Ascending aorta (tissue), 2 donors: Measurements from ENCODE around the gene ATG101. TPM values are rescaled to one million over a fixed set of nuclear protein-coding genes. Genes with fewer than 3 reads are reported as not detected.
A peak's percentile ranks its signal among the peaks of the same experiment; 100 is the strongest.

Experiments
- DNase-seq, 2 donors: peaks; one replicate each; pipeline ENCODE4 v3.0.0-alpha.2; 2019; ENCODE audit warnings: low spot score in 2 of 2
- H3K27ac ChIP-seq, 2 donors: fragments of 200-600 bp; sonication (generic); one replicate each; pipeline ENCODE4 v1.5.1; 2016 to 2017; ENCODE audit warnings: mild to moderate bottlenecking in 1 of 2
- H3K27me3 ChIP-seq: fragments of 200-600 bp; sonication (generic); one replicate; pipeline ENCODE4 v1.5.1; 2017
- H3K36me3 ChIP-seq, 2 donors: fragments of 200-600 bp; sonication (generic); one replicate each; pipeline ENCODE4 v1.5.1; 2016
- H3K4me1 ChIP-seq, 2 donors: fragments of 200-600 bp; sonication (generic); one replicate each; pipeline ENCODE4 v1.5.1; 2016 to 2017; ENCODE audit warnings: mild to moderate bottlenecking in 1 of 2
- H3K4me3 ChIP-seq, 2 donors: fragments of 200-600 bp; sonication (generic); one replicate each; pipeline ENCODE4 v1.5.1; 2016 to 2017; ENCODE audit warnings: mild to moderate bottlenecking in 1 of 2
- H3K9me3 ChIP-seq, 2 donors: fragments of 200-600 bp; sonication (generic); one replicate each; pipeline ENCODE4 v1.5.1; 2016
- intact Hi-C: fragments of 100-400 bp; cut with DNase I; formaldehyde crosslinking; loops from one replicate; pipeline ENCODE4 v1.15.1; 2023
- total RNA-seq: library from RNA; depleted of rRNA; stranded (reverse); fragments of >200 nt; gene quantifications from one replicate; pipeline ENCODE4 v1.1.0, GENCODE V29; 2016
- TF ChIP-seq, protein P1 (sequence below), 3 experiments: fragments of 200-600 bp in 2 of 3; fragments of 450-650 bp in 1 of 3; sonication (generic) in 2 of 3; IDR thresholded peaks; one replicate each; pipeline ENCODE4 v1.5.1; 2016 to 2019; ENCODE audit warnings: antibody characterized with exemption in 3 of 3, mild to moderate bottlenecking in 1 of 3, moderate library complexity in 1 of 3

Gene ATG101
- total RNA-seq, 1 donor from 2014 or later, result 39.8 TPM

GRCh38 chr12:52042706-52043385, 26.9 kb upstream of the ATG101 start:
- Histone ChIP-seq H3K36me3 (peaks cover 0 to 21% of the 10 kb centered on the region in 2 donors), H3K27ac (peak overlapping the region; percentile 96 to 99), H3K4me3 (peak overlapping the region in 1 of 2 donors; percentile 39), H3K4me1 (peaks cover 6 to 55% of the 10 kb centered on the region in 2 donors), H3K9me3 (no peaks in the 10 kb centered on the region), H3K27me3 (no peaks in the 10 kb centered on the region)
- peak in 1 of 2 donors; percentile 72 for DNase-seq
- intact Hi-C loops, result loop anchor here (1.0 to 10.0 kb wide), 2 partner anchors 8 to 1182 kb away; partner anchors contain the start of gene NR4A1
- TF ChIP-seq, protein P1, sequence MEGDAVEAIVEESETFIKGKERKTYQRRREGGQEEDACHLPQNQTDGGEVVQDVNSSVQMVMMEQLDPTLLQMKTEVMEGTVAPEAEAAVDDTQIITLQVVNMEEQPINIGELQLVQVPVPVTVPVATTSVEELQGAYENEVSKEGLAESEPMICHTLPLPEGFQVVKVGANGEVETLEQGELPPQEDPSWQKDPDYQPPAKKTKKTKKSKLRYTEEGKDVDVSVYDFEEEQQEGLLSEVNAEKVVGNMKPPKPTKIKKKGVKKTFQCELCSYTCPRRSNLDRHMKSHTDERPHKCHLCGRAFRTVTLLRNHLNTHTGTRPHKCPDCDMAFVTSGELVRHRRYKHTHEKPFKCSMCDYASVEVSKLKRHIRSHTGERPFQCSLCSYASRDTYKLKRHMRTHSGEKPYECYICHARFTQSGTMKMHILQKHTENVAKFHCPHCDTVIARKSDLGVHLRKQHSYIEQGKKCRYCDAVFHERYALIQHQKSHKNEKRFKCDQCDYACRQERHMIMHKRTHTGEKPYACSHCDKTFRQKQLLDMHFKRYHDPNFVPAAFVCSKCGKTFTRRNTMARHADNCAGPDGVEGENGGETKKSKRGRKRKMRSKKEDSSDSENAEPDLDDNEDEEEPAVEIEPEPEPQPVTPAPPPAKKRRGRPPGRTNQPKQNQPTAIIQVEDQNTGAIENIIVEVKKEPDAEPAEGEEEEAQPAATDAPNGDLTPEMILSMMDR (IDR thresholded peaks at IDR 0.05), result no peak

GRCh38 chr12:52043386-52044212, 26.2 kb upstream of the ATG101 start:
- peak; percentile 87 to 97 for DNase-seq
- H3K9me3 ChIP-seq, result no peaks in the 10 kb centered on the region
- intact Hi-C loops, result loop anchor here (1.0 to 10.0 kb wide), 2 partner anchors 8 to 1181 kb away; partner anchors contain the start of gene NR4A1
- H3K27ac ChIP-seq, result peak overlapping the region; percentile 96 to 99
- H3K36me3 ChIP-seq, result peaks cover 0 to 24% of the 10 kb centered on the region in 2 donors
- peaks cover 6 to 55% of the 10 kb centered on the region in 2 donors for H3K4me1 ChIP-seq
- H3K4me3 ChIP-seq, result peak overlapping the region; percentile 57 to 65
- TF ChIP-seq, protein P1 (IDR thresholded peaks at IDR 0.05), result no peak
- H3K27me3 ChIP-seq, result no peaks in the 10 kb centered on the region

DNA sequence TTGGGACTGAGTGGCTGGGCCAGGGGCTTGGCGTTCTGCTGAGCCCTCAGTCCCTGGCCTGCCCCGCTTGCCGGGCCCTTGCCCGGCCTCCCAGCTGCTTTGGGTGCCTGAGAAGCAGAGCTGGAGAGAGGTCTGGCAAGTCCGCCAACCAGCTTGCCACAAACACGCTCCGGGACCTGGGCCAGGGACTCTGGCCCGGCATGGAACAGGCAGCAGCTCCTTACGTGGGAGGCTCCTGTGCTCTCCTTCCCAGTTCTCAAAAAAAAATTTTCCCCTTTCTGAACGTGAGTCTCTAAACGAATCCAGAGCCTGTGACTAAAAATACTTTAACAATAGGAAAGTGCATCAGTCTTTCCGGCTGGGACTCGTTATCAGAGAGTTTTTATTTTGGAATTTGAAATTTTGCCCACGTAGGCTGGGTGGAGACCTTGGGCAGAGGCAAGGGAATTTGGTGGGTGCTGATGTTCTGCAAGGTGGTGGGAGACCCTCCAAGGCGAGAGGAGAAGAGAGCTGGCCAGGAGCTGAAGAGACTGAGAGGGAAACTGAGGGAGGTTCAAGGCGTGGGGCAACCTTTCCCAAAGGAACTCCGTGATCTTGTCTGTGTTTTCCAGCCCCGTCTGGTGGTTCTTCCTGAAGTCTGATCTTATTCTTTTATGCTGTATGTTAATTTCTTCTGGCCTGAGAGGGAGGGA, 25.3 kb upstream of the ATG101 start:
- Histone ChIP-seq H3K4me1 (peaks cover 6 to 50% of the 10 kb centered on the region in 2 donors), H3K4me3 (peak overlapping the region; percentile 57 to 65), H3K9me3 (no peaks in the 10 kb centered on the region)

GRCh38 chr12:52045794-52046199, 24.0 kb upstream of the ATG101 start:
- Histone ChIP-seq H3K27ac (peak overlapping the region; percentile 96 to 99), H3K27me3 (no peaks in the 10 kb centered on the region), H3K4me3 (peak overlapping the region; percentile 4 to 65), H3K4me1 (peaks cover 12 to 60% of the 10 kb centered on the region in 2 donors), H3K9me3 (no peaks in the 10 kb centered on the region), H3K36me3 (peaks cover 0 to 24% of the 10 kb centered on the region in 2 donors)
- no peak for DNase-seq
- TF ChIP-seq, protein P1 (IDR thresholded peaks at IDR 0.05), result no peak
- intact Hi-C loops, result loop anchor here (10.0 kb wide), 1 partner anchor 1179 kb away; no protein-coding TSS in a partner anchor

More for the DNA sequence above, 25.3 kb upstream of the ATG101 start:
- TF ChIP-seq, protein P1 (IDR thresholded peaks at IDR 0.05), result no peak
- peaks cover 0 to 24% of the 10 kb centered on the region in 2 donors for H3K36me3 ChIP-seq
- H3K27me3 ChIP-seq, result no peaks in the 10 kb centered on the region
- intact Hi-C loops, result loop anchor here (10.0 kb wide), 1 partner anchor 1180 kb away; no protein-coding TSS in a partner anchor
- peak overlapping the region; percentile 96 to 99 for H3K27ac ChIP-seq
- peak; percentile 60 to 95 for DNase-seq

DNA sequence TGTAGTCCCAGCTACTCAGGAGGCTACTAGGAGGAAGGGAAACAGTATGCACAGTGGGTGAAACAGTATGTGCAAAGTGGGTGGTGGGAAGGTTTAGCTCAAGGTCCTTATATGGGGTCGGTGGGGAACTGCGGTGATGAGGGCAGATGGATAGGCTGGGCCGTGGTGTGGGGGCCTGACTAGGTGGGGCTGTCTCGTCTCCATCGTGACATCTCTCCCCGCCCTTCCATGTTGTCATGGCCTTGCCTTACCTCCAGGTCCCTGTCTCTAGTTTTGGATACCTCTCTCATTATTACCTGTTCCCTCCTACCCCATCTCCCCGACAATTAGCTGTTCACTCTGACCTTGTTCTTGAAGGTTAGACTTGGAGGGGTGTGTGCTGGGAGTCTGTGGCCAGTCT, 22.9 kb upstream of the ATG101 start:
- Histone ChIP-seq H3K4me1 (peaks cover 12 to 53% of the 10 kb centered on the region in 2 donors), H3K27ac (no peak overlapping the region), H3K9me3 (no peaks in the 10 kb centered on the region), H3K4me3 (no peak overlapping the region), H3K27me3 (no peaks in the 10 kb centered on the region), H3K36me3 (peaks cover 0 to 24% of the 10 kb centered on the region in 2 donors)
- DNase-seq, result no peak
- intact Hi-C loops, result loop anchor here (10.0 kb wide), 1 partner anchor 1178 kb away; no protein-coding TSS in a partner anchor
- TF ChIP-seq, protein P1 (IDR thresholded peaks at IDR 0.05), result no peak
